Breast epithelium (tissue), 3 donors: ENCODE measurements around the gene MRPL49.

Experiments
- CTCF ChIP-seq, 3 donors: fragments of 450-650 bp; IDR thresholded peaks; one replicate each; pipeline ENCODE4 v1.5.1; 2016 to 2017; ENCODE audit warnings: antibody characterized with exemption in 3 of 3, mild to moderate bottlenecking in 3 of 3, moderate library complexity in 3 of 3
- POLR2A ChIP-seq: fragments of 450-650 bp; IDR thresholded peaks from one replicate; pipeline ENCODE4 v1.6.1; 2016; ENCODE audit warnings: antibody characterized with exemption, mild to moderate bottlenecking, moderate library complexity
- POLR2AphosphoS5 ChIP-seq, 3 donors: sonication (generic); formaldehyde crosslinking; IDR thresholded peaks; one replicate each; pipeline ENCODE4 v1.6.1; 2017; ENCODE audit warnings: antibody characterized with exemption in 3 of 3

GRCh38 chr11:65096926-65097325 is 25.2 kb upstream of the MRPL49 start:
- TF ChIP-seq POLR2A (no peak), CTCF (IDR thresholded peaks at IDR 0.05) (no peak), POLR2AphosphoS5 (IDR thresholded peaks at IDR 0.05) (no peak)
